ENCODE measurements around the gene PRKCA.
"Not testable (repeated sequence)": the region's sequence is repeated elsewhere in the genome, so short reads cannot be mapped to it uniquely, and the experiment has no call there.

PRKCA gene

DNA sequence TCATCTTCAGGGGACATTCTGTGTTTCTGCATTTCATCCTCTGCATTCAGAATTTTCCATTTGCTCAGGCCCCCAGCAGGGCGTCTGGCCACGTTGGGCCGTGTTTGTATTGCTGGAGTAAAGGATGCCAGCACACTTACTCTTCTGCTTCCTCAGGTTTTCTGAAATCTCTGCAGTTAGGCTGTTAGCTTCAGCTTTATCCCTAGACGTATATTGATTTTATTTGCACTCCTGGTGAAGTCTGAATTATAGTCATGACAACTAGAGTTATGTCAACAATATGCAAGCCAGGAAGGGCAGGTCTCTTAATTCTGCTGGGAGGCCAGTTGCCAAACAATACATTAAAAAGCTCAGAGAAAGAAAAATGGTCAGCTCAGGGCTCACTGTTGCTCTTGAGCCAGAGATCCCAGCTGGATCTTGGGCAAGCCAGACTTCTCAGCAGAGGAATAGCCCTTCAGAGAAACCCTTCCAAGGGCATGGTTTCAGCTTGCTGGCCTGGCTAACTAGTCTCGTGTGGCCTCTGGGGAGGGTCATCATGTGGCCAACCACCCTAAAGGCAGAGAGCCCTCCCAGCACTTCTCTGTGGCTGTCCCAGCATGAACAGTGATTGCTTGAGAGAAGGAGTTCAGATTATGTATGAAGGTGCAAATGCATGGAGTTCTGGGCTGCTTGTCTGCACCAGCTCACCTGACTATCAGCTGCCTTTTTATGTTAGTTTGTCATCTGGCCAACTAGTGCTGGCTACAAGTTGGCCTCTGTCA, 422.3 kb downstream of the PRKCA start:
- Histone ChIP-seq H3K9me3 (ENCODE audit: control insufficient read depth, insufficient read depth, low read length) (no peaks in the 10 kb centered on the region), H3K36me3 (ENCODE audit: insufficient read depth, low read length) (no peaks in the 10 kb centered on the region), H3K9ac (ENCODE audit: low read depth, low read length) (no peak overlapping the region), H3K4me1 (ENCODE audit: insufficient read depth, low read length) (peaks cover 19% of the 10 kb centered on the region)

- peaks cover 22% of the 10 kb centered on the region for H3K4me1 ChIP-seq (ENCODE audit: insufficient read depth, low read length)
- not testable (repeated sequence) for H3K9me3 ChIP-seq (ENCODE audit: control insufficient read depth, insufficient read depth, low read length); H3K36me3 ChIP-seq (ENCODE audit: insufficient read depth, low read length); H3K9ac ChIP-seq (ENCODE audit: low read depth, low read length)
These were observed 423.0 kb downstream of the PRKCA start for GRCh38 chr17:66725438-66725837.

DNA sequence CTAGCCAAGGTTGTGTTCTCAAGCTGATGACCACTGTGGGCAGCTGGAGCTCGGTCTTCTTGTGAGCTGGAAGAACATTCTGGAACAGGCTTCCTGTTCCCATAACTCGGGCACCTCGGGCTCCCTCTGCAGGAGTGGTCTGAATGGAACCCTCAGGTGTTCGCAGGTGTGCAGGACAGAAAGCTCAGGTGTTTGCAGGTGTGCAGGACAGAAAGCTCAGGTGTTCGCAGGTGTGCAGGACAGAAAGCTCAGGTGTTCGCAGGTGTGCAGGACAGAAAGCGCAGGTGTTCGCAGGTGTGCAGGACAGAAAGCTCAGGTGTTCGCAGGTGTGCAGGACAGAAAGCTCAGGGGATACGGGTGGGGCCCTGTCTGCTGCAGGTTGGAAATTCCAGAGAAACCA, 423.5 kb downstream of the PRKCA start:
- no peaks in the 10 kb centered on the region for H3K36me3 ChIP-seq (ENCODE audit: insufficient read depth, low read length)
- H3K4me1 ChIP-seq (ENCODE audit: insufficient read depth, low read length) = peaks cover 25% of the 10 kb centered on the region
- H3K9me3 ChIP-seq (ENCODE audit: control insufficient read depth, insufficient read depth, low read length) = no peaks in the 10 kb centered on the region
- no peak overlapping the region for H3K9ac ChIP-seq (ENCODE audit: low read depth, low read length)

DNA sequence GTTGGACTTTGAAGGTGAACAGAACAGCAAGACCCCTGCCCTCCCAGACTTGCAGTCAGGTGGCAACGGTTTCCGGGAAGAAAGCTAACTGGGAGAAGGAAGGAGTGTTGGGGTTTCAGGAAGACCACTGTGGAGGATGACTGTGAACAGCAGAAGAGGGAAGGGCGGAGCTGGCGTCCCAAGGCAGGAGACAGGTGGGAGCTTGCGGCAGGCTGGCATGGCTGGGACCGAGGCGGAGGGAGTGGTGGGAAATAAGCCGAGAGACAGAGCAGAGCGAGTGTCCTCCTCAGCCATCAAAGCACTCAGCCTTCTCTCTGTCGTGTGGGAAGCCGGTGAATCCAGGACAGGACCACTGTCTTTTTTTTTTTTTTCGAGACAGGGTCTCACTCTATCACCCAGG, 424.0 kb downstream of the PRKCA start:
- H3K36me3 ChIP-seq (ENCODE audit: insufficient read depth, low read length) = no peaks in the 10 kb centered on the region
- H3K4me1 ChIP-seq (ENCODE audit: insufficient read depth, low read length) = peaks cover 25% of the 10 kb centered on the region
- H3K9me3 ChIP-seq (ENCODE audit: control insufficient read depth, insufficient read depth, low read length) = no peaks in the 10 kb centered on the region
- H3K9ac ChIP-seq (ENCODE audit: low read depth, low read length) = no peak overlapping the region

- Histone ChIP-seq H3K36me3 (ENCODE audit: insufficient read depth, low read length) (no peaks in the 10 kb centered on the region), H3K9me3 (ENCODE audit: control insufficient read depth, insufficient read depth, low read length) (no peaks in the 10 kb centered on the region), H3K9ac (ENCODE audit: low read depth, low read length) (no peak overlapping the region), H3K4me1 (ENCODE audit: insufficient read depth, low read length) (peaks cover 23% of the 10 kb centered on the region)
These were observed 424.4 kb downstream of the PRKCA start for GRCh38 chr17:66726846-66727245.

DNA sequence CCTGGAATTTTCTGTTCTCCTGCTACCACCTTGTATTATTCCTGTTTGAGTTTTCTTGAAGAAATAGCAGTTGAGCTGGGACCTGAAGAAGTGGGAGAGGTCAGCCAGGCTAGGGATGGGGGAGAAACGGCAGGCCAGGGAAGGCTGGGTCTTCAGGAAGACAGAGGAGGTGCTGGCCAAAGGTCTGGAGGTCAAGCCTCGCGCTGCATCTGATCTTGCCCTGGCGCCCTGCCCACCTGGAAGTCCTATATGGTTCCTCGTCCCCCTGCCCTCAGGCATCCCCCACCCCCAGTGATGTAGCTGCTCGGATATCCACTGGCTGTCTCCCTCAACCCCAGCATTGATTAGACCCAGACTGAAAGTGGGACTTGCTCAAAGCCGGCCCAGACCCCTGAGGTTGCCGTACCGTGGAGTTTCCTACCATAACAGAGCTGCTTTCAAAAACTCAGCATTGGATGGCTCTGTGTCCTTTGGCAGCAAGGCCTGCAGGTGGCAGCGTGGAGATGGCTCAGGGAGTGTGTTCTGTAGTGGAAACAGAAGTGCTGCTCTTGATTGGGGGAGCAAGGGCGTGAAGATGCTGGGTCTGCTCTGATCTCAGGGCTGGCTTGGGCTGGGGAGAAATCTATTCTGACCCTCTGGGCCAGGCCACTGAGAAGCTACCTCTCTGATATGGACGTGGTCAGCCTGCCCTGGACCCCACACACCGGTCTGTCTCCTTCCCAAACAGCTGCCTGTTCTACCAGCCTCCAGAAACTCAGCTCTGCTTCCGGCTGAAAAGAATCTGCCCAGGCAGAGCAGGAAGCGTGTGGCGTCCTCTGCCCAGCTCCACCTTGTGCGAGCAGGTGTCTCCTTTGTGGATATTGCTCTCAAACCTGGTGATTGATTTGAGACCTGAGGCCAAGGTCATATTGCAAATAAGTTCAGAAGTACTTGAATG, 425.5 kb downstream of the PRKCA start:
- no peaks in the 10 kb centered on the region for H3K36me3 ChIP-seq (ENCODE audit: insufficient read depth, low read length)
- H3K9me3 ChIP-seq (ENCODE audit: control insufficient read depth, insufficient read depth, low read length) = no peaks in the 10 kb centered on the region
- peaks cover 13% of the 10 kb centered on the region; the same call in 1 of the 2 replicates for H3K4me1 ChIP-seq (ENCODE audit: insufficient read depth, low read length)
- H3K9ac ChIP-seq (ENCODE audit: low read depth, low read length) = no peak overlapping the region

GRCh38 chr17:66730461-66730923, 428.1 kb downstream of the PRKCA start:
- no peaks in the 10 kb centered on the region for H3K36me3 ChIP-seq (ENCODE audit: insufficient read depth, low read length)
- H3K9me3 ChIP-seq (ENCODE audit: control insufficient read depth, insufficient read depth, low read length) = no peaks in the 10 kb centered on the region
- H3K4me1 ChIP-seq (ENCODE audit: insufficient read depth, low read length) = peaks cover 11% of the 10 kb centered on the region; the same call in 1 of the 2 replicates
- no peak overlapping the region for H3K9ac ChIP-seq (ENCODE audit: low read depth, low read length)

- Histone ChIP-seq H3K4me1 (ENCODE audit: insufficient read depth, low read length) (peaks cover 11% of the 10 kb centered on the region; the same call in 1 of the 2 replicates), H3K9ac (ENCODE audit: low read depth, low read length) (no peak overlapping the region), H3K36me3 (ENCODE audit: insufficient read depth, low read length) (no peaks in the 10 kb centered on the region), H3K9me3 (ENCODE audit: control insufficient read depth, insufficient read depth, low read length) (no peaks in the 10 kb centered on the region)
These were observed 431.3 kb downstream of the PRKCA start for GRCh38 chr17:66733759-66734158.

DNA sequence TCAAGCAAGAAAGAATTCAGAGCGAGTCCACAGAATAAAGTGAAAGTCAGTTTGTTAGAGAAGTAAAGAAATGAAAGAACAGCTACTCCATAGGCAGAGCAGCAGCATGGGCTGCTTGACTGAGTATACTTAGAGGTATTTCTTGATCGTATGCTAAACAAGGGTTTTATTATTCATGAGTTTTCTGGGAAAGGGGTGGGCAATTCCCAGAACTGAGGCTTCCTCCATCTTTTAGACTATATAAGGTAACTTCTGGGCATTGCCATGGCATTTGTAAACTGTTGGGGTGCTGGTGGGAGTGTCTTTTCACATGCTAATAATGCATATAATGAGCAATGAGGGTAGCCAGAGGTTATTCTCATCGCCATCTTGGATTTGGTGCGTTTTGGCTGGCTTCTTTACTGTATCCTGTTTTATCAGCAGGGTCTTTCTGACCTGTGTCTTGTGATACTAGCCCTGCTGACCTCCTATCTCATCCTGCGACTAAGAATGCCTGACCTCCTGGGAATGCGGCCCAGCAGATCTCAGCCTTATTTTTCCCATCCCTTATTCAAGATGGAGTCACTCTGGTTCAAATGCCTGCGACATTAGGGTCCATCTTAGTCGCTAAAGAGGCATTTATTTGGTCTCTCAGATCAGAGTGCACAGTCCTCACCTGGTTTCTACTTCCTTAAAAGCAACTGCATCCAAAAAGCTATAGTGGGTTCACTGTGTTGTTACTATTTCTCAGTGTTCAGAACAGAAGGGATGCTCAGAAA, 432.0 kb downstream of the PRKCA start:
- H3K36me3 ChIP-seq (ENCODE audit: insufficient read depth, low read length) = no peaks in the 10 kb centered on the region
- H3K4me1 ChIP-seq (ENCODE audit: insufficient read depth, low read length) = peaks cover 11% of the 10 kb centered on the region; the same call in 1 of the 2 replicates
- H3K9ac ChIP-seq (ENCODE audit: low read depth, low read length) = no peak overlapping the region
- H3K9me3 ChIP-seq (ENCODE audit: control insufficient read depth, insufficient read depth, low read length) = no peaks in the 10 kb centered on the region

- Histone ChIP-seq H3K36me3 (ENCODE audit: insufficient read depth, low read length) (peaks cover 2% of the 10 kb centered on the region; the same call in 1 of the 2 replicates), H3K4me1 (ENCODE audit: insufficient read depth, low read length) (peaks cover 5% of the 10 kb centered on the region; the same call in 1 of the 2 replicates), H3K9me3 (ENCODE audit: control insufficient read depth, insufficient read depth, low read length) (no peaks in the 10 kb centered on the region), H3K9ac (ENCODE audit: low read depth, low read length) (no peak overlapping the region)
These were observed 435.1 kb downstream of the PRKCA start for GRCh38 chr17:66737524-66737923.

DNA sequence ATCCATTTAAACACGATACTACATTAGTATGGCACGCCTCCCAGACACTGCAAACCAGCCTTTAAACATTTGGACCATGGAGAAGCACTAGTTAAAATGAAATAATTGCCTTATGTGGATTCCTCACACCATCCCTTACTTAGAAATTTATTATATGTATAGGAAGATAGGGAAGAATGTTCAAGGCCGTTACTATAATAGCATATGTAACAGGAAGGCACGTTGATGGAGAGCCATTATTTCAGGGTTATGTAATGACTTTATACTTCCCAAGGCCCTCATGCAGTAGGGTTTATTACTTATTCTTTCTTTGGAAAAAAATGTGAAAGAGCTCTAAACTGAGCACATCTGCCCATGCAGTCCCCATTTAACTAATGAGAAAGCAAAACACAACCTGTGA, 435.9 kb downstream of the PRKCA start:
- Histone ChIP-seq H3K4me1 (ENCODE audit: insufficient read depth, low read length) (peaks cover 5% of the 10 kb centered on the region; the same call in 1 of the 2 replicates), H3K9me3 (ENCODE audit: control insufficient read depth, insufficient read depth, low read length) (no peaks in the 10 kb centered on the region), H3K9ac (ENCODE audit: low read depth, low read length) (no peak overlapping the region), H3K36me3 (ENCODE audit: insufficient read depth, low read length) (peaks cover 4% of the 10 kb centered on the region; the same call in 1 of the 2 replicates)

DNA sequence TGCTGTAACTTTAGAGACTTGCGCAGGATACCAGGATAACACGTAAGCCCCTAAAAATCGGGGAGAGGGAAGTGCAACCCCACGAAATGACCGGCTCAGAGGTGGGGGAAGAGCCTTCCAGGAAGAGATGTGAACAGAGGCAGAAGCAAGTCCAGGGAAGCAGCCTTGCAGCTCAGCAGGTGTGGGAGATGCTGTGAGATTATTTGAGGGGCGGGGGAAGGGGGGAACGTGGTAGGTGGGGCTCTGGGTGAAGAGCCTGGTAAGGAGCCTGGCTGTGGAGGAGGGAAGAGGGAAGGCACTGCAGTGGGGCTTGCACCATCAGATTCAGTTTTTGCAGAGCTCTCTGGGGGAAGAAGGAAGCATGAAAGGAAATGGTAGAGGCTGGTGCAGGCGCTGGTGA, 437.1 kb downstream of the PRKCA start:
- no peak overlapping the region for H3K9ac ChIP-seq (ENCODE audit: low read depth, low read length)
- no peaks in the 10 kb centered on the region for H3K4me1 ChIP-seq (ENCODE audit: insufficient read depth, low read length)
- H3K9me3 ChIP-seq (ENCODE audit: control insufficient read depth, insufficient read depth, low read length) = no peaks in the 10 kb centered on the region
- peaks cover 4% of the 10 kb centered on the region; the same call in 1 of the 2 replicates for H3K36me3 ChIP-seq (ENCODE audit: insufficient read depth, low read length)

GRCh38 chr17:66740226-66740625, 437.8 kb downstream of the PRKCA start:
- no peaks in the 10 kb centered on the region for H3K4me1 ChIP-seq (ENCODE audit: insufficient read depth, low read length)
- no peak overlapping the region for H3K9ac ChIP-seq (ENCODE audit: low read depth, low read length)
- H3K9me3 ChIP-seq (ENCODE audit: control insufficient read depth, insufficient read depth, low read length) = no peaks in the 10 kb centered on the region
- peaks cover 4% of the 10 kb centered on the region; the same call in 1 of the 2 replicates for H3K36me3 ChIP-seq (ENCODE audit: insufficient read depth, low read length)

- Histone ChIP-seq H3K36me3 (ENCODE audit: insufficient read depth, low read length) (peaks cover 4% of the 10 kb centered on the region; the same call in 1 of the 2 replicates), H3K9ac (ENCODE audit: low read depth, low read length) (no peak overlapping the region), H3K9me3 (ENCODE audit: control insufficient read depth, insufficient read depth, low read length) (no peaks in the 10 kb centered on the region), H3K4me1 (ENCODE audit: insufficient read depth, low read length) (peaks cover 7% of the 10 kb centered on the region)
These were observed 441.1 kb downstream of the PRKCA start for GRCh38 chr17:66743511-66743910.
